HEK293T (cell line): ENCODE results near the gene PGM2.

Source experiments
- ARNT ChIP-seq: fragments of 450-650 bp; IDR thresholded peaks from 2 replicates; pipeline ENCODE4 v1.6.1; 2017; ENCODE audit warnings: mild to moderate bottlenecking
- BHLHE40 ChIP-seq: fragments of 450-650 bp; IDR thresholded peaks from 2 replicates; pipeline ENCODE4 v1.6.1; 2016; ENCODE audit warnings: mild to moderate bottlenecking, moderate library complexity, borderline replicate concordance
- FOXK2 ChIP-seq: fragments of 450-650 bp; IDR thresholded peaks from 2 replicates; pipeline ENCODE4 v1.6.1; 2016; ENCODE audit warnings: mild to moderate bottlenecking
- PKNOX1 ChIP-seq: fragments of 450-650 bp; IDR thresholded peaks from 2 replicates; pipeline ENCODE4 v1.6.1; 2016
- SP1 ChIP-seq: fragments of 450-650 bp; IDR thresholded peaks from 2 replicates; pipeline ENCODE4 v1.6.1; 2017
- SUZ12 ChIP-seq: fragments of 450-650 bp; IDR thresholded peaks from 2 replicates; pipeline ENCODE4 v1.6.1; 2016; ENCODE audit warnings: mild to moderate bottlenecking

DNA sequence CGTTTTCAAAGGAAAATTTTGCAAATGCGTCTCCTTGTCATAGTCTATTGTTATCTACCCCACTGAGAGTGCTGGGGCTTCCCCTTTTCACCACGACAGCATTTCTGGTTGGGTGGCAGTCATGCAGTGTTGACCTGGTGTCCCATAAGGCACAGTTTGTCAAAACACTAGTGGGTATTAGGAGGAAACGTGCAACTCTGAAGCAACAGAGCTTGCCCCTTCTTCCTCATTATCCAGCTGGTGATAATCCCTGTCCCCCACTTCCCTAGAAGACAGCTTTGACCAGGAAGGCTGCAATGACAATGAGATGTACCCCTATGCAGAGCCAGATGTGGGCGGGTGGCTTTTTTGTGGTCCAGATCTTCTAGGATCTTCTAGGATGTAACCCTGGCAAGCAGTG is 66.2 kb downstream of the PGM2 start:
- TF ChIP-seq PKNOX1 (no peak), SP1 (no peak), ARNT (no peak), FOXK2 (no peak), BHLHE40 (no peak), SUZ12 (no peak)
